Epidermal melanocyte (primary cell): Measurements from ENCODE around the gene DENND6A.
"Not testable (repeated sequence)": the region's sequence is repeated elsewhere in the genome, so short reads cannot be mapped to it uniquely, and the experiment has no call there.

ENCODE experiments used
- DNase-seq: peaks from one replicate; pipeline ENCODE4 v3.0.0; 2011; ENCODE audit warnings: low spot score; ENCODE audit not compliant: insufficient read length

DENND6A gene

DNA sequence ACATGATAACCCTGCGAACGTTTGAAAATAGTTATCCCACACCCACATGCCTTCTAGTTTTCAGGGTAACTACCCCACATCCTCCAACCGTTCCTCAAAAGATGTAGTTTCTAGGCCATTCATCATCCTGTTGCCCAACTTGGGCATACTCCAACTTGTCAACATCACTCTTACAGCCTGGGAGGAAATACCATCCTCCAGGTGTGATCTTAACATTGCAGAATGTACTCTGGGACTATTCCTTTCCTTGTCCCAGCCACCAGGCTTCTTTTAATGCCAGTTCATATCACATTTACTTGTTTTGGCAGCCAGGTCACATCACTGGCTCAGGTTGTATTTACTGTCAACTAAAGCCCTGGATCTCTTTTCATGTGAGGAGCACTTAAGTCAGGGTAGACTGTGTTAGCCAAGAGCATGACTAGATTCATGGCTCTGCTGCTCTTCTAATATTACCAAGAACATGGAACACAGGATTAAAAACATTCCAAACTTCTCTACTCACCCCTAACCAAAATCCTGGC, 4.0 kb upstream of the DENND6A start:
- no peak for DNase-seq

GRCh38 chr3:57694146-57694545, 1.3 kb upstream of the DENND6A start:
- no peak for DNase-seq

- not testable (repeated sequence) for DNase-seq
Observed at GRCh38 chr3:57692133-57692395, 813 bp downstream of the DENND6A start.

- DNase-seq = no peak
Observed at GRCh38 chr3:57691411-57692132, 1.3 kb downstream of the DENND6A start.

DNA sequence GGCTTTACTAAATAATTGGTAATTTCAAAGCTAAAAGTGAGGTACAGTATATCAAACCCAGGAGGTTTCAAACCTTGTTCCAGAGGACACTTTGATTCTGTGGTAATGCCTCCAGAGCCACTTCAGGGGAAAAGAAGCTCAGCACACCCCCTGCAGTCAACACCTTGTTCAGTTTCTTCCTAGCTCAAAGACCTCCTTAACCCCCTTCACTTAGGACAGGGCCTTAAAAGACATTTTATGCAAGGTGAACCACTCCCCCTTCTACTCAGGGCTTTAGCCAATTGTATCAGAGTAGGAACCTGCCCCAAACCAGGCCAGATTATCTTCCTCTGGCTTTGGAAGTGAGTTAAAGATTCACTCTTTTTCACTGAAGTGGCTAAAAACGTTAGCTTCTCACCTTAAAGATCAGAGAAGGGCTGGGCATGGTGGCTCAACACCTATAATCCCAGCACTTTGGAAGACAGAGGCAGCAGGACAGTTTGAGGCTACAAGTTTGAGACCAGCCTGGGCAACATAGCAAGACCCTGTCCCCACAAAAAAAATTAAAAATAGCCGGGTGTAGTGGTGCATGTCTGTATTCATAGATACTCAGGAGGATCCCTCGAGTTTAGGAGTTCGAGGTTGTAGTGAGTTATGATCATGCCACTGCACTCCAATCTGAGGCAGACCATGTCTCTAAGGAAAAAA, 3.4 kb downstream of the DENND6A start:
- DNase-seq = no peak

GRCh38 chr3:57688291-57688690, 4.6 kb downstream of the DENND6A start:
- no peak for DNase-seq

DNA sequence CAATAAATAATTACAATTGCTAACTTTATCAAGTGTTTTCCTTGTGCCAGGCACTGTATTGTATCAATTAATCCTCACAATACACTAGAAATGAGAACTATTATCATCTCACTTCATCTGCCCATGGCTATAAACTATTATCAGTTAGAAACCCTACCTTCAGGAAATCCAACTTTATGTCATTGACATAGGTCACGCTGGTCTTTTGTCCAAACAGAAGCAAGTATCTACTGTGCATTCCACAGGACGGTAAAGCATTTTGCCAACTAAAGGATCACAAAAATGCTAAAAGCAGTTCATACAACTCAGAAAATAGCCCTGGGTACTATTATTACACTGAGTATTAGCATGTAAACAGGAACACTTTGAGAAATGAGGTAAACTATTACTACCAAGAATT, 9.6 kb downstream of the DENND6A start:
- DNase-seq = no peak

GRCh38 chr3:57682284-57682683, 10.6 kb downstream of the DENND6A start:
- DNase-seq = no peak

- no peak for DNase-seq
Observed at GRCh38 chr3:57681691-57682090, 11.2 kb downstream of the DENND6A start.

DNA sequence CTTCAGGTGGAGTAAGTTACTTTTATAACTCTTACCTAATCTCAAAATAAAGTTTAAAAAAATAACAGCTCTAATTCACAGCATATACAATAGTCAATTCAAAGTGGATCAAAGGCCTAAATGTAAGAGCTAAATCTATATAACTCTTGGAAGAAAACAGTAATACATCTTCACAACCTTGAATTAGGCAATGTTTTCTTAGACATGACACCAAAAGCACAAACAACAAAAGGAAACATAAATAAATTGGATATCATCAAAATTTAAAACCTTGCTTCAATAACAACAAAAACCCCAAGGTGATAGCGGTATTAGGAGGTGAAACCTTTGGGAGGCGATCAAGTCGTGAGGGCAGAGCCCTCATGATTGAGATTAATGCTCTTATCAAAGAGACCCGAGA, 12.8 kb downstream of the DENND6A start:
- no peak for DNase-seq

GRCh38 chr3:57675530-57675929, 17.3 kb downstream of the DENND6A start:
- no peak for DNase-seq

- no peak for DNase-seq
Observed at GRCh38 chr3:57673156-57673555, 19.7 kb downstream of the DENND6A start.

DNA sequence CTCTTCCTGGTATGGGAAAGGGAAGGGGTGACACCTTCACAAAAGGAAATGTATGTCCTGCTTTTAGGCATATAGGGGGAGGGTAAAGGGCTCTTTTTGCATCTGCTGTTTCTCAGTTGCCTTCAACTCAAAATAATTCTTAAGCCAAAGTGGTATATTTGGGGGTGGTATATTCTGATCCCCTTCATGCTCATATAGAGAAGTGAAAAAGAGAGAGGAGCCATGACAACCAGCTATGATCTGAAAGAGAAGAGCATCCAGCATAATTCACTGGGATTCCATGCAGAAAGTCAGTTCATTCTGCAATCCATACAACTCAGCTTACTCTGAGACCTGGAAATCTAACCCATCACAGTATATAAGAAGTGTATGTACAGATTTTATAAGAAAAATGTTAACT, 22.3 kb downstream of the DENND6A start:
- no peak for DNase-seq

DNA sequence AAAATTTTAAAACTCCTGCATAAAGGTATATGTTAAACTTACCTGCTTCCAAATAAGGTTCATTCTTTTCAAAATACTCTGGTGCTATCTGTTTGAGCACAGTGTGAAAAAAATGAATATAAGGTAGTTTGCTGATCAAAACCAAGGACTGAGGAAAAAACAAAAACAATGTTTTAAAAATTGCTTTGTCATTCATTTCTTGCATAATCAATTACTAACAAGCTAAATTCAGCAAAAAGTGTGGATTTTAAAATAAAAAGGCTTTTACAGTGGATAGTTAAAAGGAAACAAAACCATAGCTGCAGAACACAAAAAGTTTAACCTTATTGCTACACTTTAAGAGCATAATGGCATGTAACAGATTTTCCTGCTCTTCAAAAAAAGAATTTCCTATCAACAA, 31.5 kb downstream of the DENND6A start:
- no peak for DNase-seq

- DNase-seq = no peak
Observed at GRCh38 chr3:57659806-57660439, 33.0 kb downstream of the DENND6A start.

GRCh38 chr3:57659004-57659673, 33.7 kb downstream of the DENND6A start:
- no peak for DNase-seq

GRCh38 chr3:57658536-57658935, 34.3 kb downstream of the DENND6A start:
- no peak for DNase-seq

- no peak for DNase-seq
Observed at GRCh38 chr3:57655727-57656126, 37.1 kb downstream of the DENND6A start.

DNA sequence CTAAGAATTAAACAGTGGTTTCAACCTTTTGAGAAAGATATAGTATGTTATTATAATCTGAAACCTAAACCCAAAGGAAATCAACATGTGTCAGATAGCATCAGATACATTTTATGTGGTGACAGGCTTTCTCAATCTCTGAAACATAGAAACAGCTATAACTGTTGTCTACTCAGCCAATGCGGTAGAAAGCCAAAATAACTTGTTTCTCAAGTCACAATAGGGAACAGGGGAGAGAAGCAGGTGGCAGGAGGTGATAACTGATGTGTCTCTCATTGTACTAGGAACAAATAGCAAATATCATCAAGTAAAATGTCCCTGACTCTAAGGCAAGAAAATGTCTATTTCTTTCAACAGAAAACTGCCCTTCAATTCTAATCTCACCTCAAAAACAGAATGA, 38.6 kb downstream of the DENND6A start:
- DNase-seq = no peak

- no peak for DNase-seq
Observed at GRCh38 chr3:57652203-57652602, 40.7 kb downstream of the DENND6A start.

DNA sequence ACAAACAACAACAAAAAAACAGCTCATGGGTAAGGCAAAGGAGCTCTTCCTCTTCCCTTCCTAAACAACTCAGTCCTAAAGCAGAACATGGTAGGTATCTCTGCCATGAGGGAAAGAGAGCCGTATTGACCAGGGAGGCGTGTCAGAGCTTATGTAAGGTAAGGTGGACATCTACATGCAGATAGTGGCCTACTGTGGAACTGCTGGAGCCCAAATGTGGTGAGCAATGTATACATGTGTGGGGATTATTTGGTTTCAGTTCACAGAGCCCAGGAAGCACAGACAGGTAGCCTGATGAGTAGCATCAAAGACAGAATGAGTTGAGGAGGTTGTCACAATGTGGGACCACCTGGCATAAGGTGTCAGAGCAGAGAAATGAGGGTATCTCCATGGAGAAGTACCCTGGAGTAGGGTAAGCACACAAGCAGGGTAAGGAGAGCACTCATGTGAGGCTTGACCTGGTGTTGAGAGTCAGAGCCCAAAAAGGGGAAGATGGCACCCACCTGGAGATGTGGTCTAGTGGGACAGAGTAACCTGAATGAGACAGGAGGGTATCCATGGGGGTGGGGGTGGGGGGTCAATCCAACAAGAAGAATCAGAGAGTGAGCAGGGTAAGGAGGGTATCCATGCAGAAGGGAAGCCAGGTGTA, 45.5 kb downstream of the DENND6A start:
- DNase-seq = no peak

GRCh38 chr3:57646723-57647122, 46.2 kb downstream of the DENND6A start:
- DNase-seq = no peak
